ENCODE data around the gene CPNE5. TPM values are rescaled to one million over a fixed set of nuclear protein-coding genes. Genes with fewer than 3 reads are reported as not detected.

The CPNE5 gene
- total RNA-seq, 1 donor from 2014 or later, result 0.25 TPM

DNA sequence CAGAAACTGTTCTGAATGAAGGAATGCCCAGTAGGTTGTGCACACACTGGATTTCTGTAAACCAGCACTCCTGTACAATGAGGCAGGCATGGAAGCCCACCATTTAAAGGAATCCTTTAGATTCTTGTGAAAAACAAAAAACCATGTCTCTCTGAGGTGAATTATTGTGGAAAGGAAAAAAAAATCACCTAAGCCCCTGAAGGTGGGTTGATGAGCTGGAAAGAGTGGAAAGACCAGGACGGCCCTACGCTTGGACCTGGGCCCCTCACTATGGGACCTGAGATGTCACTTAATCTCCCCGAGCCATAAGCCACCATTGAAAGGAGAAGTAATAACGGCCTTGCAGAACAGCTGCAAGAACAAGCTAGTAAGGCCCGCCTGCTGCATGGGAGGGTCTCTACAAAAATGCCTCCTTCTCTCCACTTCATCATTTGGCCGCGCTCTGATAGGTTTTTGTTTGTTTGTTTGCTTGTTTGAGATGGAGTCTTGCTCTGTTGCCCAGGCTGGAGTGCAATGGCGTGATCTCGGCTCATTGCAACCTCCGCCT is 72.8 kb downstream of the CPNE5 start:
- DNase-seq (ENCODE audit: low spot score) (no peak), ATAC-seq (no peak)

GRCh38 chr6:36765594-36766398 is 73.4 kb downstream of the CPNE5 start:
- ATAC-seq, result peak; percentile 97
- peak; percentile 77 for DNase-seq (ENCODE audit: low spot score)

GRCh38 chr6:36765190-36765589 is 74.1 kb downstream of the CPNE5 start:
- ATAC-seq (no peak), DNase-seq (ENCODE audit: low spot score) (no peak)

DNA sequence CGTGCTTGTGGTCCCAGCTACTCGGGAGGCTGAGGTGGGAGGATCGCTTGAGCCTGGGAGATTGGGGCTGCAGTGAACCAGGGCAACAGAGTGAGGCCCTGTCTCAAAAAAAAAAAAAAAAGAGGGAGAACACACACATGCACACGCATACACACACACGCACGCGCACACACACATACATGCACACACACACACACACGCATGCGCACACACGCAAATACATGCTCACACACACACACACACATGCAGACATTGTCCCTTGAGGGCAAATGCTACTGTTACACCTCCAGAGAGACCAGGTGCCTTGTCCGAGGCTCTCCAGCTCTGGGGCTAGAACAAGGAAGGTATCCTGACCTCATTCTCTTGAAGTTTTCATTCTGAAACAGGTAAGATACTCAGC is 77.1 kb downstream of the CPNE5 start:
- DNase-seq (ENCODE audit: low spot score) (no peak), ATAC-seq (no peak)

- ATAC-seq, result no peak
- DNase-seq (ENCODE audit: low spot score), result no peak
Observed at GRCh38 chr6:36760685-36761435, 78.4 kb downstream of the CPNE5 start.

DNA sequence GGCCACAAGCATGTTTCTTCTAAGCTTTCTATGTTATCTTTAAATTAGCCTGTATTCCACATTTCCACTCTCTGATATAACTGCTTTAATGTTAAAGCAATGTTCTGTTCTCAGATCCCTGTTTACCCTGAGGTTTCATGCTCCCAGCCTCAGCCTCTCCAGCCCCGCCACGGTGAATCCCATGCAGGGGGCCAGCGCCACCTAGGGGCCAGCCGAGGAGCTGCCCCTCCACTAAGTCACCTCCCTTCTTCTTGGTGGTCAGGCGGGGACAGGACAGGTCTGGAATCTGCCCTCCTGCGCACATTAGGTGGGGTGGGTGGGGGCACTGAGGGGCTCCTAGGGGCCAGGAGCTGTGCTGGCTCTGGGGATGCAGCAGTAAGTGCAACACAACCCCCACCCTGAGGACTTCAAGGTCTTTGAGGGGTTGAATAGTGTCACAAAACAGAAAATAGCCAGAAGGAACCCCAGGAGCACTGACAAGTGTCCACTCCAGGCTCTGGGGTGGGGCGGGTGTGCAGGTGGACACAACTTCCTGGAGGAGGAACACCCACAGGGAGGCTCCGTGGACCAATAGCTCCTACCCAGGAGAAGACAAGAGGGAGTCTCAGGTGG is 80.0 kb downstream of the CPNE5 start:
- ATAC-seq, result peak; percentile 99

GRCh38 chr6:36758516-36759147 is 80.6 kb downstream of the CPNE5 start:
- DNase-seq (ENCODE audit: low spot score) (no peak), ATAC-seq (no peak)

More for the DNA sequence above, 80.0 kb downstream of the CPNE5 start:
- DNase-seq (ENCODE audit: low spot score), result peak; percentile 73

DNA sequence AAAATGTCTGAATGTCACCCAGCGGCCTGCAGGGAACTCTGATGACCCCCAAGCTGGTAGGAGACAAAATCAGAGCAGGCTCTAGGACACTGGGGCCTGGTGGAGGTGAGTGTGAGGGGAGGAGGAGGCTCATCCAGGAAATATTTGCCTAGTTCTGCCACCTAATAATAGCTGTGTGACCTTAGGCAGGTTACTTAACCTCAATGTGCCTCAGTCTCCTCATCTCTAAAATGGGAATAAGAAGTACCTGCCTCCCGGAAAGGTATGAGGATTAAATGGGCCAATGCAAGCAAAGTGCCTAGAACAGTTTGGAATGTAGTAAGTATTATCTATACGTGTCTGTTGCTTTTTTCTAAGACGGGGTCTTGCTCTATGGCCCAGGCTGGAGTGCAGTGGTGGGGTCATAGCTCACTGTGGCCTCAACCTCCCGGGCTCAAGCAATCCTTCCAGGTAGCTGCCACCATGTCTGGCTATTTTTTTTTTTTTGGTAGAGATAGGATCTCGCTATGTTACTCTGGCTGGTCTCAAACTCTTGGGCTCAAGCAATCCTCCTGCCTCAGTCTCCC is 81.2 kb downstream of the CPNE5 start:
- DNase-seq (ENCODE audit: low spot score), result no peak
- ATAC-seq, result no peak

GRCh38 chr6:36757206-36757605 is 82.0 kb downstream of the CPNE5 start:
- no peak for DNase-seq (ENCODE audit: low spot score)
- ATAC-seq, result no peak

GRCh38 chr6:36756786-36757185 is 82.5 kb downstream of the CPNE5 start:
- no peak for ATAC-seq
- DNase-seq (ENCODE audit: low spot score), result no peak

- ATAC-seq (no peak), DNase-seq (ENCODE audit: low spot score) (no peak)
Observed at GRCh38 chr6:36755435-36756348, 83.6 kb downstream of the CPNE5 start.

GRCh38 chr6:36754582-36755434 is 84.4 kb downstream of the CPNE5 start:
- DNase-seq (ENCODE audit: low spot score) (no peak), ATAC-seq (no peak)

DNA sequence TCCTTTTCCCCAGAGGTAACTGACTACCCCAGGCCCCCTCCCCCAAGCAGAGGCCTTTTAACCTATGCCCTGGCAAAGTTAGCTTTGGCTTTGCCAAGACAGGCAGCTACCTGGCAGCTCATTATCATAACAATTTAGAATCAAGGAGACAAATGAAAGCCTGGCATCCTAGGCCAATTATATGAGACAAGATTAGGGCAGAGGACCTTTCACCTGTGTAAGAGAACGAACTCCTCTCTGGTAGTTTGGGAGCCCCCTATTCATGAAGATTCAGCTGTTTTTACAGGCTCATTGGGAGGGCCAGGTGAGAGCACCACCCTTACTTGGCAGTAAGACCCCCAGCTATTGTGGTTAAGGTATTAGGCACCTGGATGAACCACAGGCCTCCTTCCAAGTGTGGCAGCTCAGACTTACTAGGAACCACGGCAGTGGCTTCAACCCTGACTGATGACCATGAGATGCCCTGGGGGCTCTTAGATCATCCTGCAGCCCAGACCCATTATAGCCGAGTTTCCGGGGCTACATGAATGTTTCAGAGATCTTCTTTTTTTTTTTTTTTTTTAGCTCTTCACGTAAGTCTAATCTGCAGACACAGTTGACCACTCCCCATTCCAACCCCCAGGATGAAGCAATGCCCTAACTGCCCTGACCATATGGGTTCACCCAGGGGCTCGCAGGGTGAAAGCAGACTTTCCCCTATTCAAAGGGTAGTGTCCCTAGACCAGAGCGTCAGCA is 85.4 kb downstream of the CPNE5 start:
- DNase-seq (ENCODE audit: low spot score) (no peak), ATAC-seq (no peak)

GRCh38 chr6:36752886-36753506 is 86.2 kb downstream of the CPNE5 start:
- DNase-seq (ENCODE audit: low spot score), result no peak
- ATAC-seq, result peak; percentile 37

DNA sequence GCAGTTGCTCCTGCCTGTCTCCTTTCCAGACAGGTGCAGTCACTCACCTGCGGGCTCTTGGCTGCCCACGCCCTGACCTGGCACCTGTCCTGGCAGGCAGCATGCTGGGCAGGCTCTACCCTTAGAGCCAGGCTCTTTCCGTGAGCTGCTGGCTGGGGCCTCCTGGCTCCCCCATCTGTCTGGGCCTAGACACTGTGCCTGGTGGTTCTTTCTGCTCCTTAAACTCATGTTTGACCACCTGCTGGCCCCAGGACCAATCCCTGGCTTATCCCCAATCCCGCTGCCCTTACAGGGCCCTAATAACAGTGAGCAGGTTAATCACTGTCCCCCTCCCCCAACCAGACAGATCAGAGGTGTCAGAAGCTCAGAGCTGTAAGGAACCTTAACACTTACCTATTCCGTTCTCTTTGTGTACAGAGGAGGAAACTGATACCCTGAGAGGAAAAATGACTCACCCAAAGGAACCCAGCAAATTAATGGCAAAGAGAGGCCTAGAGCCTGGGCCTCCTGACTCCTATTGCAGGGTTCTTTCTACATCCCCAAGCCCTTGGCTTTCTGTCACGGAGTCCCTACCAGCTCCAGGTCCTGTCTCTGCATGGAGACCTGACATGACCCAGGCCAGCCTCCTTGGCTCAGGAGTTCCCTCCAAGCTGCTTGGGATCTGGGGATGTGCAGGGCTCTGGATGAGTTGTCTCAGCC is 86.9 kb downstream of the CPNE5 start:
- ATAC-seq (peak; percentile 29), DNase-seq (ENCODE audit: low spot score) (no peak)

DNA sequence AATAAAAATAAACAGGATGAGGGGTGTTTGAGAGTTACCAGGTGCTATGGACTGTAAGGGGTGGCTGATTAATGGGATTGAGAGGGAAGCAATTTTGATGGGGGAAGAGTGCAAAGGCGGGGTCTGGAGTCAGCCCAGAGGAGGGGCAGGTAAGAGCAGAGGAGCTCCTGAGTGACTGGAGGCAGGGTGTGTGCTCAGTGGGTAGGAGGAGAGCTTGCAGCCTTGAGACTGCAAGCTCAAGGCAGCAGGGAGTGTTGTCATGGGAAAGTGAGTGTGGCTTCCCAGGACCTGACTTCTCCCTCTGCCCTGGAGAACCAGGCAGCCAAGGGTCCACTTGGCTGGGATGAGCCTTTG is 87.4 kb downstream of the CPNE5 start:
- DNase-seq (ENCODE audit: low spot score) (no peak), ATAC-seq (no peak)

- DNase-seq (ENCODE audit: low spot score) (no peak), ATAC-seq (no peak)
Observed at GRCh38 chr6:36751091-36751490, 88.2 kb downstream of the CPNE5 start.

Measured in left lobe of liver (tissue), 2 donors.